ENCODE results near the gene CAMK1D. TPM values are rescaled to one million over a fixed set of nuclear protein-coding genes. Genes with fewer than 3 reads are reported as not detected.

The CAMK1D gene
- total and polyA plus RNA-seq, 2 of the 8 experiments (the other 6 are each of a cell fraction or from before 2014, with no cell fraction given), result 3.5 to 10.6 TPM

DNA sequence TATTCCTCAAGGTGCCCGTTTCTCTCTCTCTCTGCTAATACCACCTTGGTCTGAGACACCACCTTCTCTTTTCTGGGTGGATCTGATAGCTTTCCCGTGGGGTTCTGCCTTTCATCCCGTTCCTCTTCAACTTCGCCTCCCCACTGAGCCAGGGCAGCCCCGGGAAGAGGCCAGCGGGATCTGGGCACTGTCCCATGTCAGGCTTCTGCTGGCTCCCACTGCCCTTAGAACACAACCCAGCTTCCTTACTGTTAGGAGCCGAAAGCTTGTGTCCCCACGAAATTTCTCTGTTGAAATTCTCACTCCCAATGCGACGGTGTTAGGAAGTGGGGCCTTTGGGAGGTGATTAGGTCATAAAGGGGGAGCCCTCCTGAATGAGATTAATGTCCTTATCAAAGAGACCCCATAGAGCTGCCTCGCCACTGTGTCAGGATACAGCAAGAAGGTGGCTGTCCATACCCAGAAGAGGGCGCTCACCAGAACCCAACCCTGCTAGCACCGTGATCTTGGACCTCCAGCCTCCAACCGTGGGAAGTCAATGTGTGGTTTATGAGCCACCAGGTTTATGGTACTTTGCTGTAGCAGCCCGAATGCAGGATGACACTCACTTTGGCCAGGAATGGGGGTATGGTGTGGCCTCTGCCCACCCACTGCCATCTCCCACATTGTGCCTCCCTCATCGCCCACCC is 79.2 kb downstream of the CAMK1D start:
- ChIA-PET POLR2A (ENCODE audit: partially characterized antibody) (no interaction called here), CTCF (ENCODE audit: partially characterized antibody) (interaction anchor here (0.7 to 1.8 kb wide), 6 partner anchors 9 to 282 kb away, joined by 3 to 4 read pairs (median 3); no protein-coding TSS in a partner anchor)
- WGBS, 2 experiments (ENCODE audit: extremely low coverage in 1 of 2, insufficient coverage in 1 of 2, insufficient read length in 1 of 2, insufficient replicate concordance in 2 of 2, low coverage in 1 of 2, low lambda C conversion rate in 2 of 2, missing lambda C conversion rate in 1 of 2), result 81% methylated on average over 15 of the region's 16 CpGs; no CpG with 5 or more reads in 1 of the 2 experiments
- H2BK20ac ChIP-seq (ENCODE audit: low read length), result no peak overlapping the region
- no peaks in the 10 kb centered on the region; a peak in 1 of 8 replicates for H3K36me3 ChIP-seq (ENCODE audit: control insufficient read depth in 2 of 4, insufficient read depth in 4 of 4, low read length in 3 of 4)
- DNase-seq (ENCODE audit: low read depth in 1 of 2, low spot score in 2 of 2), result no peak
- H3K27me3 ChIP-seq (replicated peaks in 1 of 4; ENCODE audit: control insufficient read depth in 3 of 4, extremely low read depth in 1 of 4, insufficient read depth in 3 of 4, low read length in 3 of 4), result no peaks in the 10 kb centered on the region
- H3K23ac ChIP-seq (ENCODE audit: insufficient read length), result no peak overlapping the region
- H2AFZ ChIP-seq (ENCODE audit: low read length), result no peak overlapping the region
- no peaks in the 10 kb centered on the region for H4K20me1 ChIP-seq (replicated peaks in 1 of 2; ENCODE audit: control insufficient read depth in 1 of 2, insufficient read depth in 2 of 2, low read length in 2 of 2)
- no peak overlapping the region for H4K91ac ChIP-seq (replicated peaks; ENCODE audit: insufficient read length, low read length)
- H3K9ac ChIP-seq (replicated peaks in 1 of 4; ENCODE audit: extremely low read depth in 1 of 4, low read depth in 3 of 4, low read length in 3 of 4), result no peak overlapping the region
- TF ChIP-seq CREB1 (IDR thresholded peaks at IDR 0.05) (no peak), HDAC6 (IDR thresholded peaks at IDR 0.05; ENCODE audit: low read depth, low read length) (no peak), SUZ12 (IDR thresholded peaks at IDR 0.05; ENCODE audit: low read length) (no peak), CTCF (IDR thresholded peaks at IDR 0.05; ENCODE audit: control extremely low read depth in 1 of 3, insufficient read depth in 1 of 3, low read depth in 1 of 3, low read length in 3 of 3) (peak; percentile 22 to 35 (median 34); a peak in 3 of 4 replicates), POLR2AphosphoS5 (IDR thresholded peaks at IDR 0.05; ENCODE audit: low read depth, low read length) (no peak), CBX5 (IDR thresholded peaks at IDR 0.05; ENCODE audit: low read depth, low read length) (no peak), JUN (IDR thresholded peaks at IDR 0.05; ENCODE audit: low read depth, low read length) (no peak), CTBP2 (IDR thresholded peaks at IDR 0.05; ENCODE audit: borderline replicate concordance, insufficient read depth, insufficient read length, low read length) (no peak), RAD21 (IDR thresholded peaks at IDR 0.05 in 1 of 2, conservative IDR thresholded peaks at IDR 0.05 in 1 of 2; ENCODE audit: low read depth in 2 of 2, low read length in 2 of 2) (peak; percentile 18 to 48; a peak in 3 of 4 replicates)
- no peak overlapping the region for H2BK15ac ChIP-seq (ENCODE audit: low read length)
- H3K56ac ChIP-seq (replicated peaks; ENCODE audit: insufficient read length, low read depth, low read length), result no peak overlapping the region
- H3K4me2 ChIP-seq (ENCODE audit: insufficient read depth in 1 of 2, low read depth in 2 of 2, low read length in 2 of 2), result no peak overlapping the region
- no peak overlapping the region for H3K4me3 ChIP-seq (ENCODE audit: extremely low read depth in 1 of 4, insufficient read depth in 2 of 4, low read depth in 3 of 4, low read length in 4 of 4)
- no peak overlapping the region for H2AK5ac ChIP-seq (ENCODE audit: low read depth, low read length)
- no peaks in the 10 kb centered on the region for H3K23me2 ChIP-seq (ENCODE audit: low read depth, low read length)
- H2BK120ac ChIP-seq (replicated peaks; ENCODE audit: low read depth, low read length), result no peak overlapping the region
- H4K8ac ChIP-seq (ENCODE audit: extremely low read depth, insufficient read depth, low read length), result no peak overlapping the region
- H3K79me2 ChIP-seq (ENCODE audit: control insufficient read depth in 1 of 2, insufficient read depth in 2 of 2, low read length in 2 of 2), result no peaks in the 10 kb centered on the region
- H3K4ac ChIP-seq (replicated peaks; ENCODE audit: insufficient read length, low read depth, low read length), result no peak overlapping the region
- no peak overlapping the region for H3K27ac ChIP-seq (ENCODE audit: low read depth, low read length)
- no peak overlapping the region for H2BK5ac ChIP-seq (ENCODE audit: low read depth, low read length)
- H3K14ac ChIP-seq (ENCODE audit: insufficient read length), result no peak overlapping the region
- peaks cover 2% of the 10 kb centered on the region; the same call in 1 of the 2 replicates for H3K79me1 ChIP-seq (ENCODE audit: low read depth, low read length)
- H4K5ac ChIP-seq (ENCODE audit: insufficient read length, low read depth, low read length), result no peak overlapping the region
- H3K4me1 ChIP-seq (replicated peaks in 1 of 4; ENCODE audit: control insufficient read depth in 3 of 4, insufficient read depth in 4 of 4, low read length in 3 of 4), result peaks cover 0 to 4% (median 0%) of the 10 kb centered on the region in 4 experiments; a peak in 2 of 7 replicates
- no peak for FAIRE-seq
- H2BK12ac ChIP-seq (ENCODE audit: low read depth, low read length), result no peak overlapping the region
- H3K18ac ChIP-seq (ENCODE audit: extremely low read depth, low read length), result no peak overlapping the region
- no peaks in the 10 kb centered on the region for H3K9me3 ChIP-seq (ENCODE audit: insufficient read depth in 2 of 2, low read depth in 1 of 2, low read length in 1 of 2)

Data from H1 (cell line).